Stimulated activated CD8-positive, alpha-beta memory T cell treated with anti-CD3 and anti-CD28 coated beads, Interleukin-12 subunit alpha, Interleukin-12 subunit beta, amount 100 ng/mL, for 4 hours (primary cell): ENCODE measurements around the gene RBM20.
"Not testable (repeated sequence)": the region's sequence is repeated elsewhere in the genome, so short reads cannot be mapped to it uniquely, and the experiment has no call there.

Experiments
- DNase-seq: peaks from one replicate; pipeline ENCODE4 v3.0.0-alpha.2; 2020; ENCODE audit warnings: low read depth

Gene RBM20

DNA sequence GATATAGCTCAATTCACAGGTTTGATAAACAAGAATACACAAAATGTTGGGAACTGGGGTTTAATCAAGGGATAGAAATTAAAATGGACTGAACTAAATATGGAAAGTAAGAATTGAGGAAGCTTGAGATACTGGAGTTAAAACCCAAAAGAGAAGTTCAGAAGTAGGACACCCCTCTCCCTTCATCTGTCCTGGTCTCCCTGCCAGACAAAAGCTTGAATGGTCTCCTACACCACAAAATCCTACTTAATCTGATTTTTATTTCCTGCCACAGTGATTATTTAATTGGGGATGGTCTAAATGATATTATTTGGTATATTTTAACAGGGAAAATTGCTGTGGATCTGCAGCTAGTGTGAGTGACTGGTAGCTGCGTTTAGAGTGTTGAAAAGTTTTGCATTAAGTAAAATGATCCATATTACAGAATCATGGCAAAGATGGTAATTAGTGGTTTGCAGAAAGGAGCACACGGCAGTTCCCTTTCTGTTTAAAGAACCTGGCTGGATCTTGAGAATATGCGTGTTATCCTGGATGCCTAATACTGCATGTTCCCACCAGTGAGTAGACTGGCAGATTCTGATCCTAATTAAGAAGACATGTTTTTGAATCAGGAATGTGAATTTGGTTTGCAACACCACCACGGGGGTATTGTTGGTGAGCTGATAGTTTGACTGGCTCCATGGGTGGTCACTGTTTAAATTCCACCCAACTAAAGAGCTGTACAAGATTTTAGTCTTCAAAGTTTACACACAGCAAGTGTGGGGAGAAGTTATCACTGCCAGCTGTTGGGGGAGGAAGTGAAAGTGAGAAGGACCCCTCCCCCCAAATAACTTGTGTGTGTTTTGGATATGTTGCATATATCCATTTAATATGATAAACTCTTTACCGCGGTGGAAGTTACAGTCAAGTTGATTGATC is 5.5 kb downstream of the RBM20 start:
- no peak for DNase-seq

DNA sequence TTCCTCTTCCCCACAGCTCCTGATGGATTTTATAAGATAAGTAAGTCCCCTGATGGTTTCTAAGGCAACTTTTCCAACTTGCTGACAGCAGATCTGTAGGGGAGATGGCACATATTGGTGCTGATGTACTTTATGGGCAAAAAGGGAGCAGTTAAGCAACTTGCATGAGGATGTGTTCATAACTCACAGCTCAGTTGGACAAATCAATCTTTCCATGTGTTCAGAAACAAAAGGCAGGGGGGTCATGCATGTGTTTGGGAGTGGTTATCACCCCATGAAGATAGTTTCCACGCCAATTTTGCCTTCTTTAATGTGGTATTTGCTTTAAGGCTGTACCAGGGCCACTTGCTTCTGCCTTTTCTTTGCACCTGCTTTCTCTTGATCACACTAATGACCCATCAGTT is 6.1 kb downstream of the RBM20 start:
- DNase-seq: no peak

DNA sequence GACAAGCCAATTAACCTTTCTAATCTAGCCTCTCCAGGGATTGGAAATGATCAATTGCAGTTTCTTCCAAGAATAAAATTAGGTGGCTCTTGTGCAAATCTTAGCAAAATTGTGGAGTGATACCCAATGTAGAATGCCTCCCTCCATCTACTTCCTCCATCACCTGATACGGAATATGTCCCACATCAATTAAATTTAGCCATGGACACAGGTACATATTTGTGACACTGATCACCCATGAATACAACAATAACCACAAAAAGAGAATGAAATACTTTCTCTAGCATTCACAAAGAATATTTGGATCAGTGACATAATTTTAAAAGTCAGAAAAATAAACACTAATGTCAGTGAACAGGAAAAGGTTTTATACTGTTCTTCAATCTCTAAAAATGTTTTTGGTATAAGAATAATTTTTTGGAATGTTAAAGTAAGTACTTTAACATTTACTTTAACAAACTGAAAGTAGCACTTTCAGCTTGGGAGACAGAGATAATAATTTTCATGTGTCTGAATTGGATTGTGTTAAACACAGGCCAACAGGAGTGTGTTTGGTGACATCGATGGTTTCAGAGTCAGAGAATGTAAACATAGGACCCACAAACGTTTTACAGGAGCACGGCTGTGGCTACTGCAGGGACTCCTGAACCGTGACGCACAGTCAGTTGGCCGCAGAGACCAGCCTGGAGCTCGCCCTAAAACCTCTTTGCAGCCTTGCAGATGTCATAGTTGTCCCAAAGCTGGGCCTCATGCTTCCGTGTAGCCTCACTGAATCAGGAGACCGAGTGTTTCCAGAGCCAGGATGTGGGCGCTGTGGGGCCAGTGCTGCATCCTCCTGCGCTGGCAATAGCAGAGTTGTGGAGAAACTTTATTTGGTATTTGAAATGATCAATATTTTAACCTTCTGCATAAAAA is 7.2 kb downstream of the RBM20 start:
- no peak for DNase-seq

DNA sequence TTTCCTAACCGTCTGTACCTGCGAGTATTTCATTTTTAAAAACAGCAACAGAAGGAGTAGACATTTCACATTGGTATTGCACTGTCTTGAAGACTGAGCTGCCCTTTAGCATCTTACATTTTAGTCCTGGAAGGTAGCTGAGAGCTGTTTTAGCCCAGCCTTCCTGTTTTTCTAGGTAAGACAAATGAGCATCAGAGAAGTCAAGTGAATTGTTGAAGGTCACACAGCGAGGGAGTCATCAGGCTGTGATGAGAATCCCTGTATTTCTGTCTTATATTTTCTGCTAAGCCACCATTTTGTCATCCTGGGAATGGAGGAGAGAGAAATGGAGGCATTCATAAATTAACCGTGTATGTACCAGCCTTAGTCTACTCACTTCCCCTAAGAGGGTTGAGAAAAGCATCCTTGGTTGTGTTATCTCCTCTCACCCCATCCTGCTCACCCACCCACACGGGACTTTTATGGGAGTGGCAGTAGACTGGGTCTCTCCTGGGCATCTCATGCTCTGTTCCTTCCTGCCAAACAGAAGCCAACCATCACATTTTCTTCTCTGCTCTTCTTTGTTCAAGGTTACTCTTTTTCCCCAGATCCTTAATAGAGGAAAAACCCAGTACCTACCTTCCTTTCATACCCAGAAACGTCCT is 8.5 kb downstream of the RBM20 start:
- DNase-seq: no peak

DNA sequence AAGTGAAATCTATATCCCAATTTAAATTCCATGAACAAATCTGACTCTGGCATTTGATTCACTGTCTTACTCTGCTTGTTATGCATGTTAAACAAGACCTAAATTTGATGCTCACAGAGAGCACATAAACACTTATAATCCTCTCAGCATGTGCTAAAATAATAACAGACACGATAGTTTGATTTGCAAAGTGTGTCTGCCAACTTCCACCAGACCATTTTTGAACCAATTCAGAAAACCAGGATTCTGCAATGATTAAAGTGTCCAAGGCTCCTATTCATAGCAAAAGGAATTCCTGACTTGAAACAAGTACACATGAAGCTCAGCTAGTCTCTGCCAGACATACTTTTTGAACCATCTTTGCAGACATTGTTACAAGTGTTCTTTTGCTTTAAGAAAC is 11.2 kb downstream of the RBM20 start:
- no peak for DNase-seq

DNA sequence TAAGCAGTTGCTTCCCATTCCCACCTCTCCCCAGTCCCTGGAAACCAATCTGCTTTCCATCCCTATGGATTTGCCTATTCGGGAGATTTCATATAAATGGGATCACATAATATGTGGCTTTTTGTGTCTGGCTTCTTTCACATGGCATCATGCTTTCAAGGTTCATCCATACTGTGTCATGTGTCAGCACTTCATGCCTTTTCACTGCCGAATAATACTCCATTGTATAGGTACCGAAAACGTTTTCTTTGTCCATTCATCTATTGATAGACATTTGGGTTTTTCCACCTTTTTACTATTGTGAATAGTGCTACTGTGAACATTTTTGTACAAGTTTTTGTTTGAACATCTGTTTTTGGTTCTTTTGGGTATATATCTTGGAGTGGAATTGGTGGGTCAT is 12.5 kb downstream of the RBM20 start:
- DNase-seq: no peak

DNA sequence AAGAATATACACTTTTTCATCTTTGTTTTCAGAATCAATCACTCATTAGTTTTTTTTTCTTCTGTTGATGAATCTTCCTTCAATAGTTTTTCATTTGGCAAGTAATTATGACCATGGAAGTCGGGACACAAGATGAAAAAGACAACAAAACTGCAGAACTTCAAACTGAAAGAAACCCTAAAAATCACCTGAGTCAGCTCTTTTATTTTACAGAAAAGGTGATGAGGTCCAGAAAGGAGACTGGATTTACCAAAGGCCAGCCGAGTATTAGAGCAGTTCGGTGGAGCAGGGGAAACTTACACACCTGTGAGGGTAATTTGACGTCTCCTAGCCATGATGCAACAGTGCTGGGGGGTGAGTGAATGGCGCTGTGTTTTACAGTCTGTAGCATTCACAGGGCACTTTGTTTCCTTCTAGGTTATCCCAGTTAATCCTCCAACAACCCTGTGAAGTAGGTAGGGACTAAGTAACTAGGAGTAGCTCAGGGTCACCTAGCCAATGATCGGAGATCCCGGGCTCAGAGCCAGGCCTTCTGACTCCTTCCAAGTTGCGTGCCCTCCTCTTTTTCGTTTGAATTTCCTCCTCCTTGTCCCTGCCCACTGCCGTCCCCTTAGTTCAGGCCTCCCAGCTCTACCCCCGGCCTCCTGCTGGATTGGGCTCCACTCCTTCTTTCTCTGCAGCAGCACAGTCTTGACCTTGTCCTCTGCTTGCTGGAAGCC is 14.0 kb downstream of the RBM20 start:
- no peak for DNase-seq

DNA sequence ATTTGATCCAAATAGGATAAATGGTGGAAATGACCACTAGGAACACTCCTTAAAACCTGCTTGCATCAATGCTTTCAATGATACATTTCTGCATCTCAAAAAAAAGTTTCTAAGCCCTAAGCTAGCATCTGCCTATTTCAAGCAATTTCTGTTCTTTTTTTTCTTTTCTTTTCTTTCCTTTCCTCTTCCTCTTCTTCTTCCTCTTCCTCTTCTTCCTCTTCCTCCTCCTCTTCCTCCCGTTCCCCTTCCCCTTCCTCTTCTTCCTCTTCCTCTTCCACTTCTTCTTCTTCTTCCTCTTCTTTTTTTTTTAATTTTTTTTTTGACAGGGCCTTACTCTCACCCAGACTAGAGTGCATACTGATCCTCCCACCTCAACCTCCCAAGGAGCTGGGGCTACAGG is 15.4 kb downstream of the RBM20 start:
- DNase-seq: no peak

DNA sequence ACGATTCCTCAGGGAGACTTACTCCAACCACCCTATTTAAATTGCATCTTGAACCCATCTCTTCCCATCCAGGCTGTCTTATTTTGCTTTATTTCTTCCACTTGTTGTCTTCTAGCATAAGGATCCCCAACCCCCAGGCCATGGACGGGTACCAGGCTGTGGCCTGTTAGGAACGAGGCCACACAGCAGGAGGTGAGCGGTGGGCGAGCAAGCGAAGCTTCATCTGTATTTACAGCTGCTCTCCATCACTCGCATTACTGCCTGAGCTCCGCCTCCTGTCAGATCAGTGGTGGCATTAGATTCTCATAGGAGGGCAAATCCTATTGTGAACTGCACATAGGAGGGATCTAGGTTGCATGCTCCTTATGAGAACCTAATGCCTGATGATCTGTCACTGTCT is 16.2 kb downstream of the RBM20 start:
- not testable (repeated sequence) for DNase-seq

DNA sequence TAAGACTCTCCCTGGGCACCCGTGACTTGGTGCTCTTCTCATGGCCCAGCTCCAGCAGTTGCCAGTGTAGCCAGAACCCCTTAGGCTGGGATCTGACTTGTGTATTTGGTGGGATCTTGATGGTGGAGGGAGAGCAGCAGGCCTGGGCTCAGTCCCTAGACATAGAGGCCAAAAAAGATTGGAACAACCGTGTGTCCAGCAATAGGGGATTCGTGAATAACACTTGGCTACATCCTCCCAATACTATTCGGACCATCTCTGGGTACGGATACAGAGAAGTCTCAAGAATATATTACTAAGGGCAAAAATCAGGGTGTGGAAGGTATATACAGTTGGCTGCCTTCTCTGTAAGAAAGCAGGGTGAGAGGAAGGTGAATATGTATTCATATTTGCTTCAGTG is 17.2 kb downstream of the RBM20 start:
- no peak for DNase-seq

DNA sequence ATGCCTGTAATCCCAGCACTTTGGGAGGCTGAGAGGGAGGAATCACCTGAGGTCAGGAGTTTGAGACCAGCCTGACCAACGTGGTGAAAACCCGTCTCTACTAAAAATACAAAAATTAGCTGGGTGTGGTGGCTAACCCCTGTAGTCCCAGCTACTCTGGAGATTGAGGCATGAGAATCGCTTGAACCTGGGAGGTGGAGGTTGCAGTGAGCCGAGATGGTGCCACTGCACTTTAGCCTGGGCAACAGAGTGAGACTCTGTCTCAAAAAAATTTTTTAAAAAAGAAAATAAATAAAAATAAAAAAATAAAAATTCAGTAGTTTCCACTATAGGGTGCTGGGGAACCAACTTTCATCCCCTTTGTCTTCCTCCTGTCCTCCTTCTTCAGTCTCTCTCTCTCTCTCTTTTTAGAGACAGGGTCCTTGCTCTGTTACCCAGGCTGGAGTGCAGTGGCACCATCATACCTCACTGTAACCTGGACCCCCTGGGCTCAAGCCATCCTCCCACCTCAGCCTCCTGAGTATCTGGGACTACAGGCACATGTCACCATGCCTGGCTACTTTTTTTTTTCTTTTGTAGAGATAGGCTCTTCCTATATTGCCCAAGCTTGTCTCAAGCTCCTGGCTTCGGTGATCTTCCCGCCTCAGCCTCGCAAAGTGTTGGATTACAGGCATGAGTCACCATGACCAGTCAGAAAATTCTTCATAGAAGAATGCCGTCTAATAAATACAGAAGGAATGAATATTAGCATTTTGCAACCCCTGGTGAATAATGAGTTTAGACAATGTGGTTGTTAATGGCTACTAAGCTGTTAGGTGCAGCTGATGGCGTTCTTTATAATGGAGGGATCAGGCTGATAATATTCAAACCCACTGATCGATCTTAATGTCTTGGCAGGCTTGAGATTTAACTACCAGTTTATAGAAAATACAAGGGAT is 20.6 kb downstream of the RBM20 start:
- no peak for DNase-seq

DNA sequence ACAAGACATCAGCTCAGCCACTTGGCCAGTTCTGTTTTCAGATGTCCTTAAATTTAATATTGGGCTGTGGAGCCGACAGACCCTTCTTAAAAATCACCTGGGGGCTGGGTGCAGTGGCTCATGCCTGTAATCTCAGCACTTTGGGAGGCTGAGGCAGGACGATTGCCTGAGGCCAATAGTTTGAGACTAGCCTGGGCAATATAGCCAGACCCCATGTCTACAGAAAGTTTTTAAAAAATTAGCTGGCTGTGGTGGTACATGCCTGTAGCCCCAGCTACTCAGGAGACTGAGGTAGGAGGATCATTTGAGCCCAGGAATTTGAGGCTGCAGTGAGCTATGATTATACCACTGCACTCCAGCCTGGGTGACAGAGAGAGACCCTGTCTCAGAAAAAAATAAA is 22.1 kb downstream of the RBM20 start:
- DNase-seq: not testable (repeated sequence)

DNA sequence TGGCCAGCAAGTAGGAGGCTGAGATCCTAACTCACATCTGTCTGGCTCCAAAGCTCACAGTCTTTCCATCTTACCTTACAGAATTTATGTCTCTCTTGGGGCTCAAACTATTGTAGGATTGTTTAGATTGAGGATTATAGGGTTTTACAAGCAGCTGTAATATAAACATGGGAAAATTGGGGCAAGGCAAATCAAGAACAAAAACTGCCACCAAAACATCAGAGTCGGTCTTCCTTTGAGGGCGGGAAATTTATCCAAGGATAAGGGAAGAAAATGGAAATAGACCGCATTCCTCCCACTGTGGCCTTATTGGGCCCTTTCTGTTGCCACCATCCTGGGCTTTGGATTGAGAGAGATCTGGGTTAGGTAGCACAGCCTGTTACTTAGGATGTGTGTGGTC is 22.5 kb downstream of the RBM20 start:
- no peak for DNase-seq

DNA sequence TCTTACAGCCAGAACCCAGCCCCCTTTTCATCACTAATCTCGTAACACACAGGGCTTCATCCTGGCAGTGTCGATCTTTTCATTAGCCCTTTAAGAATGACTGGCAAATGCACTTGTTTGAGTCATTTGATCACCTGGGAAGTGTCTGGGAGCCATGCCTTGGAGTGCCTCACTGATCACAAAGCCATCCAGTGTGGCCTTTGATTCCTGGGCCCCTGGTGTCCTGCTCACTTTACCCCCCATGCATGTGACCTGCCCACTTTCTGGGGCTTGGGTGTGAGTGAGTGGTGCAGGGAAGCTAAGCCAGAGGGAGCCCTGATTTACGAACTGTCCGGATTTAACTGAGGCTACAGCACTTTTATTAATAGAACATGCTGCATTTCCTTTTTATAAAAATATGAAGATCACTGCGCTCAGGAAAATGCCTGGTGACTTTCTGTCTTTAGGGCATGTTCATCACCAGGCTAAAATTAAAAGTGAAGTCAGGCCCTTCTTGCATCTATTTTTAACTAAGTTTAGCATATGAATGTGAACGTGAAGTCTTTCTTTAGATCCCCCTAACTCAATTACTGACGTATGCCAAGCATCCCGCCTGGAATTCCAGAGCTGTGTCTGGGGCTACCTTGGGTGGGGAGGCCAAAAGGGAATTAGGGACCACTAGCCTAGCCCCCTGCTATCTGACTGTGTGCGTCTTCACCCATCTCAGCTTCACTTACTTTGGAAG is 23.6 kb downstream of the RBM20 start:
- DNase-seq: no peak

DNA sequence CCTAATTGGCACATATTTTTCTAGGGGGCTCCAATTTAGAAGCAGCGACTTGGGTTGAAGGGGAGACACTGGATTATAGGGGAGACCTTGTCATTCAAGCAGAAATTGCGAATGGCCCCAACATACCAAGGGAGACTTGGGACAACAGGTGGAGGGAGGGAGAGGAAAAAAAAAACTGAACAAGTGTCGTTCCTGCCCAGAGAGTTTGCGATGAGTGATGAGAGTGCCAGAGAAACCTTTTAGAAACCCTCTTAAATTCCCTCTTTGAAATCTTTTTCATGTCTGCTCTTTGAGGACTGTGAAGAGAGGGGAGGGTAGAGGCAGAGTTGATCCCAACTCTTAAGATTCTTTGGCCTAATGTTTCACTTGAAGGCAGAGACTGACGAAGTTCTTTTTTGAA is 24.3 kb downstream of the RBM20 start:
- DNase-seq: no peak

DNA sequence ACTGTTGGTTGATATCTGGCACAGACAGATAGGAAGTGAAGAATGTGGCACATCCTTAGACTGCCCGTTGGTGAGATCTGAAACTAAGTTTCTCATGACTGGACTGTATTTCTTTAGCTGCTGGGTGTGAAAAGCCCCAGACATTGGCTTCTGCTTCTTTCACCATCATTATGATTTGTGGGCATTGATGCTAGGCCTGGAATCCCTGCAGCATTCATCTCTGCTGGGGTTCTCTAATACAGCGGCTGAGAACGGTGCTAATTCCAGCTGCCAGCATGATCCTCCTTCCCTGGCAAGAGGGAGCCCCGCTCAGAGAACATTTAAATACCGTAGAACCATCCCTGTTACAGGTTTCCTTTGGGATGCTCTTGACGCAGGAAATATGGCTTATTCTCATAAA is 26.2 kb downstream of the RBM20 start:
- no peak for DNase-seq

DNA sequence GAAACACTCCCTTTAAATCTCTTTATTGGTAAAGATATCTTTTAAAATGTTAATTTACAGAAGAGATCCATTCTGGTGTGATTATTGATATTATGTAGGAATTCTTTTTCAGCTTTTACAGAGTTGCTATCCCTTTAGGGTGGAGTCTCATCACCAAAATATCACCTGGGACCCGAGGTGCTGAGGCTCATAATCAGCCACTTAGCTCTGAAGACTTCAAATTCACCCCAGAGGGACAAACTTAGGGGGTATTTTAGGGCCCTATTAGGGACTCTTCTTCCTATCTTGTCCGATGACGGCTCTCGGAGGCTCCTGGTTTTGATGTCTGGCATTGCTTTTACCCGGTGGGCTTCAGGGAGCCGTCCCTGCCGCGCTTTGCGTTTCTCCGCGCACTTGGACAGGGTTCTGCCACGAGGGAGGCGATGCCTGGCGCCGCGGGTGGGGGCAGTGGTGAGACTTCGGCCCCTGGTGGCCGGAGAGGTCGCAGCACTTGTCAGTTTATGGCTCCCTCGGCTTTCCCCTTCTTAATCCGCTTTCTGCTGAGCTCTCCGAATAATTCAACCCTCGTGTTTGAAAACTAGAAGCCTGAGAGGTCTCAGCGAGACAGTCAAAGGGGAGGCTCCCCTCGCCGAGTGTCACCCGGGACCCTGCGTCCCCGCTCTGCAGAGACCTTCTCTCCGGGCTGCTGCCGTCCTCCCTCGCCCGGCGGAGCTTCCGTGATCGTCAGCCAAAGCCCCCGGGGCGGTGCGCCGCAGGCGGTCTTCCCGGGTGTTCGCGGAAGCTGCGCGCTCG is 27.8 kb downstream of the RBM20 start:
- peak; percentile 59 for DNase-seq

DNA sequence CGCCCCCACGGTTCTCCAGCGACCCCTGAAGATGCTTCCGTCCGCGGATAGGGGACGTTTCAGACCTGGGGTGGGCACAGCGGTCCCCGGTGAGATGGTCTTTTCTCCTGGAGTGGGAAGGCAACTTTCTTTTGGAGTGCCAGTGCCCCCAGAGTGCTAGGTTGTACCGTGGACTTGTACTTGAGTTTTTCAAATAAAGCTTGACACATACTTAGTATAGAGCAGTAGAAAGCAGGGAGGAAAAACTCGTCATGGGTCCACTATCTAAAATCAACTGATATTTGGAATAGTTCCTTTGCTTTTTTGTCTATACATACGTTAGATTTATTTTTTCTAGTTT is 28.4 kb downstream of the RBM20 start:
- no peak for DNase-seq

DNA sequence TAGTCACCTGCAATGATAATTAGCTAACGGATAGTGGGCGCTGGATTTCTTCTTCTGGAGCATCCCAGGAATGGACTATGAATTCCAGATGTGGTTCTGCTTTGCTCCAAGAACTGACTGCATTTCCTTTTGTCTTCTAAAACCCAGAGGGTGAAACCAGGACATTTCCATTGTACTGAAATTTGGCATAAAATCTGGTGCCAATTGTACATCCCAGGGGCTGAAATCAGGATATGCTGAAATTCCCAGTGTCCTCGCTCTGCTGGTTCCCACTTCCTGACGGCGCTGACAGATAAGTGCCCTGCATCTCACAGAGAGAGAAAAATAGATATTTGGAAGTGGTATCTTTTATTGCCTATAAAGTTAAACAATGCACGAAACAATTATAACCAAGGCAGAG is 31.9 kb downstream of the RBM20 start:
- no peak for DNase-seq
